Glomerular visceral epithelial cell (primary cell): ENCODE data around the gene COL13A1.

ENCODE experiments used
- DNase-seq: peaks from one replicate; pipeline ENCODE4 v3.0.0-alpha.2; 2016; ENCODE audit errors: extremely low spot score

COL13A1 gene

GRCh38 chr10:69944761-69945160 lies 143.1 kb downstream of the COL13A1 start:
- no peak for DNase-seq

GRCh38 chr10:69948261-69948660 lies 146.6 kb downstream of the COL13A1 start:
- DNase-seq: no peak

GRCh38 chr10:69949770-69950169 lies 148.1 kb downstream of the COL13A1 start:
- DNase-seq: no peak

- no peak for DNase-seq
These were observed 150.0 kb downstream of the COL13A1 start for GRCh38 chr10:69951658-69952057.

- DNase-seq: no peak
These were observed 150.5 kb downstream of the COL13A1 start for GRCh38 chr10:69952069-69952800.

- DNase-seq: no peak
These were observed 151.1 kb downstream of the COL13A1 start for GRCh38 chr10:69952821-69953221.

GRCh38 chr10:69953851-69954250 lies 152.1 kb downstream of the COL13A1 start:
- no peak for DNase-seq

GRCh38 chr10:69955211-69955805 lies 153.6 kb downstream of the COL13A1 start:
- no peak for DNase-seq

GRCh38 chr10:69955897-69956740 lies 154.4 kb downstream of the COL13A1 start:
- no peak for DNase-seq

- no peak for DNase-seq
These were observed 155.1 kb downstream of the COL13A1 start for GRCh38 chr10:69956741-69957230.

GRCh38 chr10:69957241-69957885 lies 155.7 kb downstream of the COL13A1 start:
- DNase-seq: no peak

GRCh38 chr10:69957886-69958555 lies 156.3 kb downstream of the COL13A1 start:
- DNase-seq: peak; percentile 43

GRCh38 chr10:69958556-69958902 lies 156.8 kb downstream of the COL13A1 start:
- DNase-seq: no peak

GRCh38 chr10:69959911-69960310 lies 158.2 kb downstream of the COL13A1 start:
- DNase-seq: no peak

- DNase-seq: no peak
These were observed 158.9 kb downstream of the COL13A1 start for GRCh38 chr10:69960606-69960987.

GRCh38 chr10:69960988-69961880 lies 159.5 kb downstream of the COL13A1 start:
- DNase-seq: peak; percentile 8

GRCh38 chr10:69961881-69962745 lies 160.4 kb downstream of the COL13A1 start:
- no peak for DNase-seq

GRCh38 chr10:69962746-69963135 lies 161.0 kb downstream of the COL13A1 start:
- no peak for DNase-seq

- DNase-seq: no peak
These were observed 161.6 kb downstream of the COL13A1 start for GRCh38 chr10:69963178-69963834.
